Fibroblast of the aortic adventitia (primary cell): Measurements from ENCODE around the gene EVA1C. TPM values are rescaled to one million over a fixed set of nuclear protein-coding genes. Genes with fewer than 3 reads are reported as not detected.
"Not testable (repeated sequence)": the region's sequence is repeated elsewhere in the genome, so short reads cannot be mapped to it uniquely, and the experiment has no call there.

Source experiments
- DNase-seq: peaks from one replicate; pipeline ENCODE4 v3.0.0-alpha.2; 2010; ENCODE audit warnings: low read depth
- H3K4me3 ChIP-seq: 2 replicates; pipeline ENCODE4 v1.5.1; 2011; ENCODE audit warnings: low read depth, mild to moderate bottlenecking, control low read depth, low read length, moderate library complexity
- CTCF ChIP-seq: IDR thresholded peaks from 2 replicates; pipeline ENCODE4 v1.5.1; 2011; ENCODE audit warnings: mild to moderate bottlenecking, low read length, control low read depth, inconsistent platforms; ENCODE audit not compliant: insufficient read depth
- total RNA-seq: library from RNA; depleted of rRNA; stranded (reverse); fragments of >200 nt; gene quantifications from 2 replicates; pipeline ENCODE4 v1.2.3, GENCODE V29; 2012; ENCODE audit warnings: low replicate concordance

The EVA1C gene
- total RNA-seq, 1 donor: 14.5 TPM

GRCh38 chr21:32448803-32449594 lies 36.5 kb downstream of the EVA1C start:
- H3K4me3 ChIP-seq: no peak overlapping the region
- no peak for TF ChIP-seq CTCF
- peak; percentile 47 for DNase-seq

GRCh38 chr21:32450881-32451701 lies 38.6 kb downstream of the EVA1C start:
- peak; percentile 90 for DNase-seq
- not testable (repeated sequence) for H3K4me3 ChIP-seq

GRCh38 chr21:32452191-32452590 lies 39.7 kb downstream of the EVA1C start:
- not testable (repeated sequence) for DNase-seq, H3K4me3 ChIP-seq

GRCh38 chr21:32452641-32453040 lies 40.1 kb downstream of the EVA1C start:
- TF ChIP-seq CTCF: no peak
- no peak for DNase-seq
- H3K4me3 ChIP-seq: no peak overlapping the region

GRCh38 chr21:32455548-32455947 lies 43.0 kb downstream of the EVA1C start:
- H3K4me3 ChIP-seq: no peak overlapping the region
- no peak for TF ChIP-seq CTCF
- DNase-seq: no peak

- TF ChIP-seq CTCF: no peak
- DNase-seq: peak; percentile 80
- H3K4me3 ChIP-seq: no peak overlapping the region
Measured at GRCh38 chr21:32456497-32456918, 44.0 kb downstream of the EVA1C start.

GRCh38 chr21:32457360-32457840 lies 44.9 kb downstream of the EVA1C start:
- DNase-seq: peak; percentile 56
- no peak overlapping the region for H3K4me3 ChIP-seq
- no peak for TF ChIP-seq CTCF
